Ramos (cell line): ENCODE data around the gene SH3GL2.

Source experiments
- in situ Hi-C: fragments of 300-500 bp; cut with MboI; formaldehyde crosslinking; loops from one replicate; pipeline ENCODE4 v1.14.3; 2022; ENCODE audit warnings: low sequenced_read_pairs; ENCODE audit not compliant: unreplicated experiment

SH3GL2 gene

GRCh38 chr9:17651725-17652124, 72.9 kb downstream of the SH3GL2 start:
- in situ Hi-C loops, result no loop called here

- in situ Hi-C loops, result no loop called here
These were observed 75.1 kb downstream of the SH3GL2 start for GRCh38 chr9:17653947-17654465.

- in situ Hi-C loops, result no loop called here
These were observed 78.0 kb downstream of the SH3GL2 start for GRCh38 chr9:17656889-17657288.

GRCh38 chr9:17658237-17658636, 79.4 kb downstream of the SH3GL2 start:
- in situ Hi-C loops, result no loop called here

GRCh38 chr9:17660158-17660557, 81.3 kb downstream of the SH3GL2 start:
- in situ Hi-C loops, result no loop called here

- in situ Hi-C loops, result no loop called here
These were observed 86.6 kb downstream of the SH3GL2 start for GRCh38 chr9:17665450-17665849.

- in situ Hi-C loops, result no loop called here
These were observed 90.3 kb downstream of the SH3GL2 start for GRCh38 chr9:17669206-17669605.

- in situ Hi-C loops, result no loop called here
These were observed 103.8 kb downstream of the SH3GL2 start for GRCh38 chr9:17682684-17683083.

GRCh38 chr9:17688834-17689233, 110.0 kb downstream of the SH3GL2 start:
- in situ Hi-C loops, result no loop called here

GRCh38 chr9:17694336-17694735, 115.5 kb downstream of the SH3GL2 start:
- in situ Hi-C loops, result no loop called here

GRCh38 chr9:17695482-17695881, 116.6 kb downstream of the SH3GL2 start:
- in situ Hi-C loops, result no loop called here

GRCh38 chr9:17699615-17700330, 120.9 kb downstream of the SH3GL2 start:
- in situ Hi-C loops, result no loop called here

- in situ Hi-C loops, result no loop called here
These were observed 127.5 kb downstream of the SH3GL2 start for GRCh38 chr9:17706347-17706746.

GRCh38 chr9:17719053-17719452, 140.2 kb downstream of the SH3GL2 start:
- in situ Hi-C loops, result no loop called here

GRCh38 chr9:17721954-17722353, 143.1 kb downstream of the SH3GL2 start:
- in situ Hi-C loops, result no loop called here

- in situ Hi-C loops, result no loop called here
These were observed 144.8 kb downstream of the SH3GL2 start for GRCh38 chr9:17723656-17724055.

- in situ Hi-C loops, result no loop called here
These were observed 146.6 kb downstream of the SH3GL2 start for GRCh38 chr9:17725399-17726010.

- in situ Hi-C loops, result no loop called here
These were observed 147.4 kb downstream of the SH3GL2 start for GRCh38 chr9:17726298-17726697.

- in situ Hi-C loops, result no loop called here
These were observed 152.0 kb downstream of the SH3GL2 start for GRCh38 chr9:17730899-17731298.

- in situ Hi-C loops, result no loop called here
These were observed 152.4 kb downstream of the SH3GL2 start for GRCh38 chr9:17731308-17731707.

- in situ Hi-C loops, result no loop called here
These were observed 155.8 kb downstream of the SH3GL2 start for GRCh38 chr9:17734674-17735073.

- in situ Hi-C loops, result no loop called here
These were observed 157.0 kb downstream of the SH3GL2 start for GRCh38 chr9:17735859-17736258.
